ENCODE data around the gene UBQLN2. TPM values are rescaled to one million over a fixed set of nuclear protein-coding genes. Genes with fewer than 3 reads are reported as not detected.
"Not testable (repeated sequence)": the region's sequence is repeated elsewhere in the genome, so short reads cannot be mapped to it uniquely, and the experiment has no call there.

UBQLN2 gene
- polyA plus RNA-seq, 1 of the 3 experiments (the other 2 are of a cell fraction): 10.7 TPM

DNA sequence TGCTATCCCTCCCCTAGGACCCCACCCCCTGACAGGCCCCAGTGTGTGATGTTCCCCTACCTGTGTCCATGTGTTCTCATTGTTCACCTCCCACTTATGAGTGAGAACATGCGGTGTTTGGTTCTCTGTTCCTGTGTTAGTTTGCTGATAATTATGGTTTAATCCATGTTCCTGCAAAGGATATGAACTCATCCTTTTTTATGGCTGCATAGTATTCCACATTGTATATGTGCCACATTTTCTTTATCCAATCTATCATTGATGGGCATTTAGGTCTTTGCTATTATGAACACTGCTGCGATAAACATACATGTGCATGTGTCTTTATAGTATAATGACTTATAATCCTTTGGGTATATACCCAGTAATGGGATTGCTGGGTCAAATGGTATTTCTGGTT lies 28.4 kb downstream of the UBQLN2 start:
- H2AFZ ChIP-seq (ENCODE audit: low read depth); H3K36me3 ChIP-seq (replicated peaks in 1 of 2; ENCODE audit: control insufficient read depth in 1 of 2, insufficient read depth in 2 of 2, low read length in 1 of 2); H3K79me2 ChIP-seq (ENCODE audit: insufficient read depth); H3K9ac ChIP-seq; H3K4me2 ChIP-seq; H4K20me1 ChIP-seq (ENCODE audit: insufficient read depth); H3K9me3 ChIP-seq; H3K27ac ChIP-seq (ENCODE audit: low read depth in 2 of 2, low read length in 1 of 2); CTCF ChIA-PET; POLR2A ChIA-PET; H3K9me2 ChIP-seq; H3K27me3 ChIP-seq (ENCODE audit: insufficient read depth); H3K4me1 ChIP-seq (ENCODE audit: control insufficient read depth in 1 of 2, insufficient read depth in 2 of 2, low read depth in 1 of 2, low read length in 1 of 2); H3K4me3 ChIP-seq (ENCODE audit: low read depth in 2 of 2, low read length in 1 of 2); H3F3A ChIP-seq (replicated peaks; ENCODE audit: insufficient read depth); DNase-seq: not testable (repeated sequence)
- 48% methylated on average over 2 of the region's 2 CpGs for WGBS (ENCODE audit: low lambda C conversion rate)

DNA sequence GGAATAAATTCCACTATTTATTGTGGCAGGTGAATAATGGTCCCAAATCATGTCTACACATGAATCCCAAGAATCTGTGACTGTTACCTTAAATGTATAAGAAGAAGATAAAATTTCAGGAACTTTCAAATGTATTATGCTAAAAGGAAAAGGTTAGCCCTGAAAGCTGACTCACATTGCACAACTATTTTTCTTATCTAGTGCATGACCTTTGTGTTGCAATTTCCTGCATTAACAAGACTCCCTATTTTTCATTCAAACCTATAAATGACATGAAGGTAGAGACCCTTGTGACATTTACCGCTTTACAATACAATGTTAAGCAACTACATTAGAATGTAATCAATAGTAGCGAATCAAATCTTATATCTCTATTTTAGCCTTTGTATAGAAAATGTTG lies 36.7 kb downstream of the UBQLN2 start:
- Histone ChIP-seq H3K4me2 (no peak overlapping the region), H4K20me1 (ENCODE audit: insufficient read depth) (no peaks in the 10 kb centered on the region), H3K27ac (ENCODE audit: low read depth in 2 of 2, low read length in 1 of 2) (no peak overlapping the region), H3K4me3 (ENCODE audit: low read depth in 2 of 2, low read length in 1 of 2) (no peak overlapping the region), H3K27me3 (ENCODE audit: insufficient read depth) (peaks cover 8% of the 10 kb centered on the region), H3K4me1 (ENCODE audit: control insufficient read depth in 1 of 2, insufficient read depth in 2 of 2, low read depth in 1 of 2, low read length in 1 of 2) (no peaks in the 10 kb centered on the region), H2AFZ (ENCODE audit: low read depth) (no peak overlapping the region), H3K9ac (no peak overlapping the region), H3K36me3 (replicated peaks in 1 of 2; ENCODE audit: control insufficient read depth in 1 of 2, insufficient read depth in 2 of 2, low read length in 1 of 2) (no peaks in the 10 kb centered on the region), H3F3A (replicated peaks; ENCODE audit: insufficient read depth) (no peaks in the 10 kb centered on the region), H3K9me3 (no peaks in the 10 kb centered on the region), H3K79me2 (ENCODE audit: insufficient read depth) (no peaks in the 10 kb centered on the region), H3K9me2 (no peaks in the 10 kb centered on the region)
- POLR2A ChIA-PET: no interaction called here
- no peak for DNase-seq
- TF ChIP-seq, protein P1, sequence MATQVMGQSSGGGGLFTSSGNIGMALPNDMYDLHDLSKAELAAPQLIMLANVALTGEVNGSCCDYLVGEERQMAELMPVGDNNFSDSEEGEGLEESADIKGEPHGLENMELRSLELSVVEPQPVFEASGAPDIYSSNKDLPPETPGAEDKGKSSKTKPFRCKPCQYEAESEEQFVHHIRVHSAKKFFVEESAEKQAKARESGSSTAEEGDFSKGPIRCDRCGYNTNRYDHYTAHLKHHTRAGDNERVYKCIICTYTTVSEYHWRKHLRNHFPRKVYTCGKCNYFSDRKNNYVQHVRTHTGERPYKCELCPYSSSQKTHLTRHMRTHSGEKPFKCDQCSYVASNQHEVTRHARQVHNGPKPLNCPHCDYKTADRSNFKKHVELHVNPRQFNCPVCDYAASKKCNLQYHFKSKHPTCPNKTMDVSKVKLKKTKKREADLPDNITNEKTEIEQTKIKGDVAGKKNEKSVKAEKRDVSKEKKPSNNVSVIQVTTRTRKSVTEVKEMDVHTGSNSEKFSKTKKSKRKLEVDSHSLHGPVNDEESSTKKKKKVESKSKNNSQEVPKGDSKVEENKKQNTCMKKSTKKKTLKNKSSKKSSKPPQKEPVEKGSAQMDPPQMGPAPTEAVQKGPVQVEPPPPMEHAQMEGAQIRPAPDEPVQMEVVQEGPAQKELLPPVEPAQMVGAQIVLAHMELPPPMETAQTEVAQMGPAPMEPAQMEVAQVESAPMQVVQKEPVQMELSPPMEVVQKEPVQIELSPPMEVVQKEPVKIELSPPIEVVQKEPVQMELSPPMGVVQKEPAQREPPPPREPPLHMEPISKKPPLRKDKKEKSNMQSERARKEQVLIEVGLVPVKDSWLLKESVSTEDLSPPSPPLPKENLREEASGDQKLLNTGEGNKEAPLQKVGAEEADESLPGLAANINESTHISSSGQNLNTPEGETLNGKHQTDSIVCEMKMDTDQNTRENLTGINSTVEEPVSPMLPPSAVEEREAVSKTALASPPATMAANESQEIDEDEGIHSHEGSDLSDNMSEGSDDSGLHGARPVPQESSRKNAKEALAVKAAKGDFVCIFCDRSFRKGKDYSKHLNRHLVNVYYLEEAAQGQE (IDR thresholded peaks at IDR 0.05; ENCODE audit: low read depth, low read length): no peak
- TF ChIP-seq TEAD4 (IDR thresholded peaks at IDR 0.05; ENCODE audit: borderline replicate concordance, insufficient read depth) (no peak), FOXJ3 (CRISPR knock-in tag; IDR thresholded peaks at IDR 0.05) (no peak), YY1 (IDR thresholded peaks at IDR 0.05; ENCODE audit: low read depth) (no peak), RFX5 (IDR thresholded peaks at IDR 0.05; ENCODE audit: low read length) (no peak), CHD2 (IDR thresholded peaks at IDR 0.05; ENCODE audit: low read length, partially characterized antibody) (no peak), NFIC (IDR thresholded peaks at IDR 0.05; ENCODE audit: borderline replicate concordance) (no peak), GABPA (IDR thresholded peaks at IDR 0.05; ENCODE audit: low read depth) (no peak), GATA2 (CRISPR knock-in tag; IDR thresholded peaks at IDR 0.05) (no peak), SMC3 (IDR thresholded peaks at IDR 0.05; ENCODE audit: low read depth, low read length) (no peak), RAD21 (IDR thresholded peaks at IDR 0.05; ENCODE audit: low read length) (no peak), POLR2AphosphoS5 (IDR thresholded peaks at IDR 0.05; ENCODE audit: low read depth, low read length) (no peak), TCF12 (IDR thresholded peaks at IDR 0.05) (no peak), MXI1 (IDR thresholded peaks at IDR 0.05; ENCODE audit: low read depth, low read length) (no peak), TAF1 (IDR thresholded peaks at IDR 0.05; ENCODE audit: borderline replicate concordance, low read depth, low read length) (no peak), SIN3A (IDR thresholded peaks at IDR 0.05; ENCODE audit: borderline replicate concordance, low read depth, low read length) (no peak)
- TF ChIP-seq, protein P2, sequence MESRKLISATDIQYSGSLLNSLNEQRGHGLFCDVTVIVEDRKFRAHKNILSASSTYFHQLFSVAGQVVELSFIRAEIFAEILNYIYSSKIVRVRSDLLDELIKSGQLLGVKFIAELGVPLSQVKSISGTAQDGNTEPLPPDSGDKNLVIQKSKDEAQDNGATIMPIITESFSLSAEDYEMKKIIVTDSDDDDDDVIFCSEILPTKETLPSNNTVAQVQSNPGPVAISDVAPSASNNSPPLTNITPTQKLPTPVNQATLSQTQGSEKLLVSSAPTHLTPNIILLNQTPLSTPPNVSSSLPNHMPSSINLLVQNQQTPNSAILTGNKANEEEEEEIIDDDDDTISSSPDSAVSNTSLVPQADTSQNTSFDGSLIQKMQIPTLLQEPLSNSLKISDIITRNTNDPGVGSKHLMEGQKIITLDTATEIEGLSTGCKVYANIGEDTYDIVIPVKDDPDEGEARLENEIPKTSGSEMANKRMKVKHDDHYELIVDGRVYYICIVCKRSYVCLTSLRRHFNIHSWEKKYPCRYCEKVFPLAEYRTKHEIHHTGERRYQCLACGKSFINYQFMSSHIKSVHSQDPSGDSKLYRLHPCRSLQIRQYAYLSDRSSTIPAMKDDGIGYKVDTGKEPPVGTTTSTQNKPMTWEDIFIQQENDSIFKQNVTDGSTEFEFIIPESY (IDR thresholded peaks at IDR 0.05; ENCODE audit: borderline replicate concordance, low read depth): no peak
- CTCF ChIA-PET: interaction anchor here (1.0 kb wide), 1 partner anchor 19 kb away, joined by 3 read pairs; no protein-coding TSS in a partner anchor
- WGBS (ENCODE audit: low lambda C conversion rate): 38% methylated on average over 2 of the region's 2 CpGs
